ENCODE measurements around the gene SLFN12.

GRCh38 chr17:35376245-35376644 is 56.1 kb downstream of the SLFN12 start:
- TF ChIP-seq CTCF (IDR thresholded peaks at IDR 0.05), result no peak
- TF ChIP-seq RARB (CRISPR knock-in tag; IDR thresholded peaks at IDR 0.05), result no peak
- no peak for TF ChIP-seq POLR2A (IDR thresholded peaks at IDR 0.05; ENCODE audit: low read length)
- TF ChIP-seq FOSL2 (IDR thresholded peaks at IDR 0.05), result no peak
- TF ChIP-seq FOSL2 (CRISPR knock-in tag; IDR thresholded peaks at IDR 0.05), result no peak
